Nephron (organoid): Measurements from ENCODE around the gene GTF3C4.
"Not testable (repeated sequence)": the region's sequence is repeated elsewhere in the genome, so short reads cannot be mapped to it uniquely, and the experiment has no call there.

ENCODE experiments used
- H3K27ac Mint-ChIP-seq, 3 experiments: 2 replicates each; pipeline ENCODE4 v1.8.0; 2020; ENCODE audit warnings: mixed read lengths in 3 of 3, mild to moderate bottlenecking in 2 of 3, moderate library complexity in 1 of 3
- H3K27me3 Mint-ChIP-seq: 2 replicates; pipeline ENCODE4 v1.8.0; 2021; ENCODE audit warnings: low read depth, mild to moderate bottlenecking, moderate library complexity, mixed read lengths
- H3K36me3 Mint-ChIP-seq: 2 replicates; pipeline ENCODE4 v1.8.0; 2020; ENCODE audit warnings: low read depth, mixed read lengths
- H3K4me1 Mint-ChIP-seq: 2 replicates; pipeline ENCODE4 v1.8.0; 2020; ENCODE audit warnings: mixed read lengths
- H3K4me3 Mint-ChIP-seq, 3 experiments: 2 replicates each; pipeline ENCODE4 v1.8.0; 2020; ENCODE audit warnings: mild to moderate bottlenecking in 3 of 3, mixed read lengths in 3 of 3, moderate library complexity in 2 of 3
- H3K9me3 Mint-ChIP-seq: 2 replicates; pipeline ENCODE4 v1.8.0; 2020; ENCODE audit warnings: mixed read lengths
- TF ChIP-seq, protein P1 (sequence below), 3 experiments: fragments of 200-600 bp; sonication (generic); IDR thresholded peaks; one replicate each; pipeline ENCODE4 v1.5.0; 2021; ENCODE audit warnings: antibody characterized with exemption in 3 of 3; ENCODE audit not compliant: unreplicated experiment in 3 of 3

The GTF3C4 gene

DNA sequence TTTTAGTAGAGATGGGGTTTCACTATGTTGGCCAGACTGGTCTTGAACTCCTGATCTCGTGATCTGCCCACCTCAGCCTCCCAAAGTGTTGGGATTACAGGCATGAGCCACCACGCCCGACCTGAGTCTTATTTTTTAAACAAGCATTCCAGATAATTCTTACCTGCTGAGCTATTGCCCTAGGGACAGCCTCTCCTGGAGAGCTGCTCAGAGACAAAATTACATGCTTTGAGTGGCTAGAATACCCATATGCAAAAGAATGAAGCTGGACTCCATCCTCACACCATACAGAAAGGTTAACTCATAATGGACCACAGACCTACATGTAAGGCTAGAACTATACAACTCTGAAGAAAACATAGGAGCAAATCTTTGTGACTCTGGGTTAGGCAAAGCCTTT lies 41.6 kb downstream of the GTF3C4 start:
- Mint-ChIP-seq H3K27ac (no peak overlapping the region), H3K27me3 (peaks cover 10% of the 10 kb centered on the region), H3K4me1 (no peaks in the 10 kb centered on the region), H3K4me3 (no peak overlapping the region), H3K36me3 (no peaks in the 10 kb centered on the region), H3K9me3 (no peaks in the 10 kb centered on the region)
- TF ChIP-seq, protein P1, sequence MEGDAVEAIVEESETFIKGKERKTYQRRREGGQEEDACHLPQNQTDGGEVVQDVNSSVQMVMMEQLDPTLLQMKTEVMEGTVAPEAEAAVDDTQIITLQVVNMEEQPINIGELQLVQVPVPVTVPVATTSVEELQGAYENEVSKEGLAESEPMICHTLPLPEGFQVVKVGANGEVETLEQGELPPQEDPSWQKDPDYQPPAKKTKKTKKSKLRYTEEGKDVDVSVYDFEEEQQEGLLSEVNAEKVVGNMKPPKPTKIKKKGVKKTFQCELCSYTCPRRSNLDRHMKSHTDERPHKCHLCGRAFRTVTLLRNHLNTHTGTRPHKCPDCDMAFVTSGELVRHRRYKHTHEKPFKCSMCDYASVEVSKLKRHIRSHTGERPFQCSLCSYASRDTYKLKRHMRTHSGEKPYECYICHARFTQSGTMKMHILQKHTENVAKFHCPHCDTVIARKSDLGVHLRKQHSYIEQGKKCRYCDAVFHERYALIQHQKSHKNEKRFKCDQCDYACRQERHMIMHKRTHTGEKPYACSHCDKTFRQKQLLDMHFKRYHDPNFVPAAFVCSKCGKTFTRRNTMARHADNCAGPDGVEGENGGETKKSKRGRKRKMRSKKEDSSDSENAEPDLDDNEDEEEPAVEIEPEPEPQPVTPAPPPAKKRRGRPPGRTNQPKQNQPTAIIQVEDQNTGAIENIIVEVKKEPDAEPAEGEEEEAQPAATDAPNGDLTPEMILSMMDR (IDR thresholded peaks at IDR 0.05; ENCODE audit: unreplicated experiment in 3 of 3): no peak

DNA sequence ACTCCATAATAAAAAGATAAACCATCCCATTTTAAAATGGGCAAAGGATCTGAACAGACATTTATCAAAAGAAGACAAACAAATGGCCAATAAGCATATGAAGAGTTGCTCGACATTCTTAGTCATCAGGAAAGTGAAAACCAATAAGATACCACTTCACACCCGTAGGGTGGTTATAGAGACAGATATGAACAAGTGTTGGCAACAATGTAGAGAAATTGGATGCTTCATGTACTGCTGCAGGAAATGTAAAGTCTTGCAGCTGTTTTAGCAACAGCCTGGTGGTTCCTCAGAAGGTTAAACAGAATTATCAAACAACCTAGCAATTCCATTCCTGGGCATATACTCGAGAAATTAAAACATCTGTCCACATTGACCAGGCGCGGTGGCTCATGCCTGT lies 42.5 kb downstream of the GTF3C4 start:
- Mint-ChIP-seq H3K27ac (no peak overlapping the region), H3K27me3 (peaks cover 11% of the 10 kb centered on the region)

DNA sequence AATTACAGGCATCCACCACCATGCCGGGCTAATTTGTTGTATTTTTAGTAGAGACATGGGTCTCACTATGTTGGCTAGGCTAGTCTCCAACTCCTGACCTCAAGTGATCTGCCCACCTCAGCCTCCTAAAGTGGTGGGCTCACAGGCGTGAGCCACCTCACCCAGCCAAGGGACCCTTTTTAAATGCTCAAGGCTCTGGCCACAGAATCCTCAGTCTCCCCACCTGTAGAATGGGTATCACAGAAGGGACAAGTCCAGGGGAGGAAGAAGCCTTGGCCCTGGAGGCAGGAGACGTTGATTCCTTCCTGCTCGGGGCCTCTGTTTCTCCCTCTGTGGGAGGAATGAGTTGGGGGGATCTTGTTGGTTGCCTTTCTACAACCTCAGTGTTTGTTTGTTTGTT lies 45.7 kb downstream of the GTF3C4 start:
- Mint-ChIP-seq H3K27me3 (peaks cover 5% of the 10 kb centered on the region), H3K4me1 (peaks cover 6% of the 10 kb centered on the region), H3K4me3 (no peak overlapping the region), H3K9me3 (no peaks in the 10 kb centered on the region), H3K36me3 (no peaks in the 10 kb centered on the region), H3K27ac (no peak overlapping the region)
- TF ChIP-seq, protein P1 (IDR thresholded peaks at IDR 0.05; ENCODE audit: unreplicated experiment in 3 of 3): no peak

More for the DNA sequence above, 42.5 kb downstream of the GTF3C4 start:
- no peaks in the 10 kb centered on the region for H3K9me3 Mint-ChIP-seq
- no peaks in the 10 kb centered on the region for H3K36me3 Mint-ChIP-seq
- no peaks in the 10 kb centered on the region for H3K4me1 Mint-ChIP-seq
- H3K4me3 Mint-ChIP-seq: no peak overlapping the region
- TF ChIP-seq, protein P1 (IDR thresholded peaks at IDR 0.05; ENCODE audit: unreplicated experiment in 3 of 3): no peak

DNA sequence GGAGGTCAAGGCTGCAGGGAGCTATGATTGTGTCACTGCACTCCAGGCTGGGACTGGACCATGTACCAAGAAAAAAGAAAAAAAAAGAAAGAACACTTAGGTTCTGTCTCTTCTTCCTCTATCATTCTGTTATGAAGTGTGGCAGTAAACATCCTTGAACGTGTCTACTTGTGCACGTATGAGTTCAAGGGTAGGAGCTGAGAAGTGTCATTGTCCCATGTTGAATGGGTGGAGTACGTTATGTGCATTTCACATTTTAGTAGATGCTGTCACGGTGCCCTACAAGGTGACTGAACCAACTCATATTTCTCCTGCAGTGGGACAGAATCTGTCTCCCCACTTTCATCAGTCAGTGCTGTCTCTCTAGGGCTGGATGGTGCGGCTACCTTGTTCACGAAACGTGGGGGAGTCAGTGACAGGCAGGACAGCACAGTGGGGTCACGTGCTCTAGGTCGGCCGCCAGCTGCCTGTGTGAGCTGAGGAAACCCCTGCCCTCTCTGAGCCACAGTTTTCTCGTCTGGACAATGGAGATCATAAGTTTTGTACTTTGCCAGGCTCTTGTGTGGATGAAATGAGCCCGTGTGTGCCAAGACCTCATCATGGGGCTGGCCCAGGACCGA lies 47.2 kb downstream of the GTF3C4 start:
- no peaks in the 10 kb centered on the region for H3K36me3 Mint-ChIP-seq
- TF ChIP-seq, protein P1 (IDR thresholded peaks at IDR 0.05; ENCODE audit: unreplicated experiment in 3 of 3): no peak

DNA sequence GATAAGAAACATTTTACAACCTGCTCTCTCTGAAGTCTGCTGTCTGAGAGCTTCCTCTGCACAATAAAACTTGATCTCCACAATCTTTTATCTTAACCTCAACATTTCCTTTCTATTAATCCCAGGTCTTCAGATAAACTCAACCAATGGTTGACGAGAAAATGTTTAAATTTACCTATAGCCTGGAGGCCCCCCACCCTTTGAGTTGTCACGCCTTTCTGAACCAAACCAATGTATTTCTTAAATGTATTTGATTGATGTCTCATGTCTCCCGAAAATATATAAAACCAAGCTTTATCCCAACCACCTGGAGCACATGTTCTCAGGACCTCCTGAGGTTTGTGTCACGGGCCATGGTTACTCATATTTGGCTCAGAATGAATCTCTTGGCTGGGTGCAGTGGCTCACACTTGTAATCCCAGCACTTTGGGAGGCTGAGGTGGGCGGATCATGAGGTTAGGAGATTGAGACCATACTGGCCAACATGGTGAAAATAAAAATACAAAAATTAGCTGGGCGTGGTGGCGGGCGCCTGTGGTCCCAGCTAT lies 48.2 kb downstream of the GTF3C4 start:
- H3K27ac Mint-ChIP-seq, H3K9me3 Mint-ChIP-seq, H3K4me3 Mint-ChIP-seq, H3K27me3 Mint-ChIP-seq, H3K4me1 Mint-ChIP-seq, H3K36me3 Mint-ChIP-seq: not testable (repeated sequence)

More for the DNA sequence above, 47.2 kb downstream of the GTF3C4 start:
- peaks cover 5% of the 10 kb centered on the region for H3K27me3 Mint-ChIP-seq
- H3K4me3 Mint-ChIP-seq: no peak overlapping the region
- H3K9me3 Mint-ChIP-seq: no peaks in the 10 kb centered on the region
- H3K27ac Mint-ChIP-seq: no peak overlapping the region
- peaks cover 6% of the 10 kb centered on the region for H3K4me1 Mint-ChIP-seq

DNA sequence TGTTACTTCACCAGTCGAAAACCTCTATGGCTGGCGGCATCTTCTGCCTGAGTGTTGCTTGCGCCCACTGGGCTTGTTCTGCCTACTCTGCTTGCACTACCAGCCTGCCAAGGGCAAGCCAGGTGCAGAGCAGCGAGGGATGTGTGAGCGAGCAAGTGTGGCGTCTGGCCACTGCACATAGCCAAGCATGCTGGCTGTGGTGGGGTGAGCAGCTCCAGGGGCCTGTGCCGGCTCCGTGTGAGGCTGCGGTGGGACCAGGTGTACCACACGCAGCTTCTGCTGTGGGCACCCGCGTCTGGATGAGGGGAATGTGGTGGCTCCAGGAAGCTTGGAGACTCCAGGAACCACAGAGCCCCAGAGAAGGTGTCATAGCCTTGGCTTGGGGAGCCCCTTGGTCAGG lies 51.4 kb downstream of the GTF3C4 start:
- H3K27me3 Mint-ChIP-seq: peaks cover 5% of the 10 kb centered on the region
- TF ChIP-seq, protein P1 (IDR thresholded peaks at IDR 0.05; ENCODE audit: unreplicated experiment in 3 of 3): no peak
- no peak overlapping the region for H3K27ac Mint-ChIP-seq
- H3K9me3 Mint-ChIP-seq: no peaks in the 10 kb centered on the region
- no peak overlapping the region for H3K4me3 Mint-ChIP-seq
- H3K4me1 Mint-ChIP-seq: peaks cover 6% of the 10 kb centered on the region
- no peaks in the 10 kb centered on the region for H3K36me3 Mint-ChIP-seq
